Ishikawa (cell line): ENCODE measurements around the gene DIP2C.

Experiments
- CEBPB ChIP-seq: IDR thresholded peaks from 2 replicates; pipeline ENCODE4 v1.6.1; 2012
- CREB1 ChIP-seq: IDR thresholded peaks from 2 replicates; pipeline ENCODE4 v1.6.1; 2012; ENCODE audit warnings: low read depth
- EGR1 ChIP-seq: IDR thresholded peaks from 2 replicates; pipeline ENCODE4 v1.6.1; 2012
- EP300 ChIP-seq: IDR thresholded peaks from 2 replicates; pipeline ENCODE4 v1.6.1; 2012; ENCODE audit warnings: borderline replicate concordance
- FOXM1 ChIP-seq: IDR thresholded peaks from 2 replicates; pipeline ENCODE4 v1.6.1; 2012; ENCODE audit warnings: low read depth, borderline replicate concordance
- MAX ChIP-seq: IDR thresholded peaks from 2 replicates; pipeline ENCODE4 v1.6.1; 2012
- NFIC ChIP-seq: IDR thresholded peaks from 2 replicates; pipeline ENCODE4 v1.6.1; 2012
- RAD21 ChIP-seq: IDR thresholded peaks from 2 replicates; pipeline ENCODE4 v1.6.1; 2012; ENCODE audit warnings: low read depth
- REST ChIP-seq: IDR thresholded peaks from 2 replicates; pipeline ENCODE4 v1.6.1; 2012; ENCODE audit warnings: low read depth, mild to moderate bottlenecking
- TAF1 ChIP-seq: IDR thresholded peaks from 2 replicates; pipeline ENCODE4 v1.6.1; 2012; ENCODE audit warnings: low read depth, mild to moderate bottlenecking
- TCF12 ChIP-seq: IDR thresholded peaks from 2 replicates; pipeline ENCODE4 v1.6.1; 2012; ENCODE audit warnings: low read depth
- TEAD4 ChIP-seq: IDR thresholded peaks from 2 replicates; pipeline ENCODE4 v1.6.1; 2012
- USF1 ChIP-seq: IDR thresholded peaks from 2 replicates; pipeline ENCODE4 v1.6.1; 2012
- YY1 ChIP-seq: IDR thresholded peaks from 2 replicates; pipeline ENCODE4 v1.6.1; 2012; ENCODE audit warnings: low read depth
- ZBTB7A ChIP-seq: IDR thresholded peaks from 2 replicates; pipeline ENCODE4 v1.6.1; 2012; ENCODE audit warnings: low read depth

Gene DIP2C

GRCh38 chr10:517241-517830, 172.1 kb downstream of the DIP2C start:
- TF ChIP-seq MAX = no peak
- no peak for TF ChIP-seq CEBPB
- no peak for TF ChIP-seq CREB1

DNA sequence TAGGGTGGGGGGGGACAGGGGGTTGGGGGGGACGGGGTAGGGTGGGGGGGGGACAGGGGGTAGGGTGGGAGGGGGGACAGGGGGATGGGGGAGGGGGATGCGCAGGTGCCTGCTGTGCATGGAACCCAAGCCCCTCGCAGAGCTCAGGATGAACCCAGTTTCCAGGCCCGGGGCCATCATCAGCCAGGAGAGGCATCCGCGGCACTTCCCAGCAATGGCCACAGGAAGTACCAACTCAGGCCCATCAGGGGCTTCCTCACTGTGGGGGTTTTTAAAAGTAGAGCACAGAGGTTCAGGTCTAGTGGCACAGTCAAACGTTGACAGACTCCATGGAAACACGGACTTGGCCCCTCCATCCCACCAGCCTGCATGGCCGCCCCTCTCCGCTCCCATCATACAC, 172.7 kb downstream of the DIP2C start:
- TF ChIP-seq REST = no peak
- no peak for TF ChIP-seq MAX
- no peak for TF ChIP-seq TCF12
- TF ChIP-seq CREB1 = no peak
- no peak for TF ChIP-seq NFIC
- no peak for TF ChIP-seq TEAD4
- TF ChIP-seq ZBTB7A = no peak
- TF ChIP-seq TAF1 = no peak
- no peak for TF ChIP-seq CEBPB
- TF ChIP-seq EGR1 = no peak

DNA sequence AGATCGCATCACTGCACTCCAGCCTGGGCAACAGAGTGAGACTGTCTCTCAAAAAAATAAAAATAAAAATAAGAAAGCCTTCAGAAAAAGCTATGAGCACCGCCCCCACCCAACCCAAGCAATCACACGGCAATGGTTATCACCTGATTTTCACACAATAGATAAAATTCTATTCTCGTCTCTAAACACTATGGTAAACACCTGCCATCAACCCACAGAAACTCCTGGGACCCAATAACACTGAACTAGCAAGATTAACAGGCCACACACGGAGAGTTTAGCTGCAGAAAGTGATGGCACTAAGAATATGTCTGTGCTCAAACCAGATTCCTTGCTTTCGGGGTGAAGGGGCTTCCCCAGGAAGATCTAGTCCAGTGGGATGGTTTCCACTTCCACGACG, 173.8 kb downstream of the DIP2C start:
- TF ChIP-seq YY1 (no peak), EP300 (no peak)

DNA sequence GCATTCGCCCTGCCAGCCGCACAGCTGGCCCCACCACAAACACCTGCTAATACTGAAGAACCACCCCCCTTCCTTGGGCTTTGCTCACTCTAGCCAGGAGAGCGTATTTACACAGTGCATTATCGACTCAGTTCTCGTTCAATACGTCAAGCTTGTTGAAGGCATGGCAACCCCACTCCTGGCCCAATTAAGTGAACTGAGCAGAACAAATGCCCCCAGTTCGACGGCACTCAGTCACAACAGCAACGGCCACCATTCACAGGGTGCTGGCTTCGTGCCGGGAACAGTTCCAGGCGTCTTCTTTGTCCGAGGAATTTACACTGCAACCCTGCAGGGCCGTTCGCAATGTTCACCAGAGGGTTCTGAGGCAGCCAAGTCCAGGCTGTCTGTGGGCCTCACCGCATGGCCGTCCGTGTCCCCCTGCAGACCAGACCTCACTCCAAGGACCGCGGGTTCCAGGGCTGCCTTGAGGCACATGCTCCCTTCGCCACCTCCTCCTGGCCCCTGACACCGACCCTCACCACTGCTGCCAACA, 175.3 kb downstream of the DIP2C start:
- no peak for TF ChIP-seq CREB1
- no peak for TF ChIP-seq EP300
- no peak for TF ChIP-seq ZBTB7A
- no peak for TF ChIP-seq TCF12
- TF ChIP-seq RAD21 = no peak
- TF ChIP-seq REST = no peak
- no peak for TF ChIP-seq NFIC
- TF ChIP-seq MAX = no peak
- TF ChIP-seq FOXM1 = no peak
- TF ChIP-seq YY1 = no peak
- no peak for TF ChIP-seq USF1
- no peak for TF ChIP-seq EGR1
- TF ChIP-seq CEBPB = no peak
- no peak for TF ChIP-seq TEAD4
- no peak for TF ChIP-seq TAF1

DNA sequence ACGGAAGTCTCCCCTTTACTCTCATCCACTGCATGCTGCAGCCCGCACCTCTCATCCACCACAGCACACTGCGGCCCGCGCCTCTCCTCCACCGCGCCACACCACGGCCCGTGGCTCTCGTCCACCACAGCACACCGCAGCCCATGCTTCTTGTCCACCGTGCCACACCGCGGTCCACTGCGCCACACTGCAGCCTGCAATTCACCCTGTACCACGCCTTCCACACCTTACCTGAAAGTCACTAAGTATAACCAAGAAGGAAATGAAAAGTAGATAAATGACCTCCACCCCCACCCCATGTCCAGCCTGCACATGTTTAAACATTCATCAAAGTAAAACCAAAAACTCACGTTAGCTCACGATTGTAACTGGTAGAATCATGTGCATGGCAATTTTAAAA, 176.1 kb downstream of the DIP2C start:
- TF ChIP-seq EGR1 (no peak), NFIC (no peak), CREB1 (no peak), TAF1 (no peak), MAX (no peak), TCF12 (no peak), EP300 (no peak), ZBTB7A (no peak), FOXM1 (no peak), TEAD4 (no peak), RAD21 (no peak), REST (no peak), YY1 (no peak), CEBPB (no peak), USF1 (no peak)
